Lower leg skin (tissue), 3 donors: ENCODE results near the gene MATN1.

Experiments used
- POLR2A ChIP-seq, 2 donors: fragments of 450-650 bp; IDR thresholded peaks; one replicate each; pipeline ENCODE4 v1.6.1; 2016 to 2017; ENCODE audit warnings: antibody characterized with exemption in 2 of 2, mild to moderate bottlenecking in 1 of 2, moderate library complexity in 1 of 2
- TF ChIP-seq, protein P1 (sequence below), 3 donors: fragments of 450-650 bp; IDR thresholded peaks; one replicate each; pipeline ENCODE4 v1.5.1; 2016; ENCODE audit warnings: antibody characterized with exemption in 3 of 3, mild to moderate bottlenecking in 3 of 3, moderate library complexity in 2 of 3

GRCh38 chr1:30692201-30692947 is 31.0 kb downstream of the MATN1 start:
- TF ChIP-seq POLR2A (IDR thresholded peaks at IDR 0.05) = no peak
- TF ChIP-seq, protein P1, sequence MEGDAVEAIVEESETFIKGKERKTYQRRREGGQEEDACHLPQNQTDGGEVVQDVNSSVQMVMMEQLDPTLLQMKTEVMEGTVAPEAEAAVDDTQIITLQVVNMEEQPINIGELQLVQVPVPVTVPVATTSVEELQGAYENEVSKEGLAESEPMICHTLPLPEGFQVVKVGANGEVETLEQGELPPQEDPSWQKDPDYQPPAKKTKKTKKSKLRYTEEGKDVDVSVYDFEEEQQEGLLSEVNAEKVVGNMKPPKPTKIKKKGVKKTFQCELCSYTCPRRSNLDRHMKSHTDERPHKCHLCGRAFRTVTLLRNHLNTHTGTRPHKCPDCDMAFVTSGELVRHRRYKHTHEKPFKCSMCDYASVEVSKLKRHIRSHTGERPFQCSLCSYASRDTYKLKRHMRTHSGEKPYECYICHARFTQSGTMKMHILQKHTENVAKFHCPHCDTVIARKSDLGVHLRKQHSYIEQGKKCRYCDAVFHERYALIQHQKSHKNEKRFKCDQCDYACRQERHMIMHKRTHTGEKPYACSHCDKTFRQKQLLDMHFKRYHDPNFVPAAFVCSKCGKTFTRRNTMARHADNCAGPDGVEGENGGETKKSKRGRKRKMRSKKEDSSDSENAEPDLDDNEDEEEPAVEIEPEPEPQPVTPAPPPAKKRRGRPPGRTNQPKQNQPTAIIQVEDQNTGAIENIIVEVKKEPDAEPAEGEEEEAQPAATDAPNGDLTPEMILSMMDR (IDR thresholded peaks at IDR 0.05) = no peak
